Astrocyte of the spinal cord (primary cell): Measurements from ENCODE around the gene NXT2.
"Not testable (repeated sequence)": the region's sequence is repeated elsewhere in the genome, so short reads cannot be mapped to it uniquely, and the experiment has no call there.

Experiments used
- DNase-seq: peaks from one replicate; pipeline ENCODE4 v3.0.0; 2011; ENCODE audit warnings: low read depth, low spot score
- H3K4me3 ChIP-seq: 2 replicates; pipeline ENCODE4 v1.5.1; 2011; ENCODE audit warnings: low read depth, mild to moderate bottlenecking, low read length, moderate library complexity
- CTCF ChIP-seq: IDR thresholded peaks from 2 replicates; pipeline ENCODE4 v1.5.1; 2012; ENCODE audit warnings: low read depth, mild to moderate bottlenecking, low read length, inconsistent platforms
- in situ Hi-C: cut with HindIII; loops from 2 replicates; pipeline ENCODE4 v1.10.0; 2017; ENCODE audit warnings: low sequenced_read_pairs

Gene NXT2

GRCh38 chrX:109553862-109554261, 17.2 kb downstream of the NXT2 start:
- in situ Hi-C loops, result no loop called here
- no peak overlapping the region for H3K4me3 ChIP-seq
- no peak for DNase-seq
- no peak for TF ChIP-seq CTCF

- DNase-seq, in situ Hi-C loops, H3K4me3 ChIP-seq: not testable (repeated sequence)
Observed at GRCh38 chrX:109576083-109576482, 39.4 kb downstream of the NXT2 start.

GRCh38 chrX:109577055-109577454, 40.4 kb downstream of the NXT2 start:
- in situ Hi-C loops, result no loop called here
- no peak for DNase-seq
- H3K4me3 ChIP-seq, result no peak overlapping the region

GRCh38 chrX:109578916-109579315, 42.3 kb downstream of the NXT2 start:
- in situ Hi-C loops, result no loop called here
- DNase-seq, result no peak
- no peak overlapping the region for H3K4me3 ChIP-seq
- TF ChIP-seq CTCF, result no peak

More at GRCh38 chrX:109577055-109577454, 40.4 kb downstream of the NXT2 start:
- TF ChIP-seq CTCF, result no peak

GRCh38 chrX:109585488-109585887, 48.8 kb downstream of the NXT2 start:
- DNase-seq, result no peak
- in situ Hi-C loops, result no loop called here
- no peak for TF ChIP-seq CTCF
- no peak overlapping the region for H3K4me3 ChIP-seq

- no peak overlapping the region for H3K4me3 ChIP-seq
- no peak for DNase-seq
- in situ Hi-C loops, result no loop called here
- TF ChIP-seq CTCF, result no peak
Observed at GRCh38 chrX:109590176-109590575, 53.5 kb downstream of the NXT2 start.
